ENCODE measurements around the gene PSMB5. TPM values are rescaled to one million over a fixed set of nuclear protein-coding genes. Genes with fewer than 3 reads are reported as not detected.

PSMB5 gene
- total and polyA plus RNA-seq, 2 of the 13 experiments (the other 11 are each of a cell fraction or from before 2014, with no cell fraction given) = 705 to 871 TPM

- TF ChIP-seq ZNF574 (CRISPR knock-in tag; IDR thresholded peaks at IDR 0.05) (peak; percentile 66), ZNF292 (CRISPR knock-in tag; IDR thresholded peaks at IDR 0.05; ENCODE audit: borderline replicate concordance, low read depth) (no peak), SKI (IDR thresholded peaks at IDR 0.05; ENCODE audit: partially characterized antibody) (peak; percentile 40), KDM5B (CRISPR knock-in tag; IDR thresholded peaks at IDR 0.05; ENCODE audit: borderline replicate concordance) (peak; percentile 98), HMG20A (CRISPR knock-in tag; IDR thresholded peaks at IDR 0.05; ENCODE audit: borderline replicate concordance) (no peak), GATA4 (IDR thresholded peaks at IDR 0.05; ENCODE audit: borderline replicate concordance, low read depth) (no peak), PHB2 (IDR thresholded peaks at IDR 0.05; ENCODE audit: partially characterized antibody) (no peak), TBL1XR1 (IDR thresholded peaks at IDR 0.05; ENCODE audit: borderline replicate concordance, low read length, partially characterized antibody) (peak; percentile 71), CBX2 (IDR thresholded peaks at IDR 0.05; ENCODE audit: low read depth, low read length) (no peak), CBX2 (CRISPR knock-in tag; IDR thresholded peaks at IDR 0.05; ENCODE audit: low read depth) (no peak), FOXK1 (CRISPR knock-in tag; IDR thresholded peaks at IDR 0.05; ENCODE audit: borderline replicate concordance, low read depth) (peak; percentile 60; the same call in 1 of the 2 replicates), ZNF18 (CRISPR knock-in tag; IDR thresholded peaks at IDR 0.05; ENCODE audit: insufficient replicate concordance) (no peak), TERF1 (CRISPR knock-in tag; IDR thresholded peaks at IDR 0.05) (0 out of 2 replicates have a peak, but pooled peaks have one; percentile 64), ZUFSP (CRISPR knock-in tag; IDR thresholded peaks at IDR 0.05; ENCODE audit: borderline replicate concordance) (no peak), AFF4 (CRISPR knock-in tag; IDR thresholded peaks at IDR 0.05) (peak; percentile 74; the same call in 1 of the 2 replicates)
These were observed 23.3 kb upstream of the PSMB5 start (continued) for GRCh38 chr14:23057757-23058653.
